Activated naive CD4-positive, alpha-beta T cell treated with Interleukin-2 at 50 U/mL for 16 hours (primary cell): Measurements from ENCODE around the gene BBS7.

Experiments
- DNase-seq: peaks from one replicate; pipeline ENCODE4 v3.0.0-alpha.2; 2020

BBS7 gene

GRCh38 chr4:121869841-121870822, at the start of gene BBS7:
Gene BBS7 (minus strand): TSS chr4:121870474. CDS start chr4:121870313, 161 bp downstream.
- peak; percentile 97 for DNase-seq

GRCh38 chr4:121913667-121914066, 43.4 kb upstream of the BBS7 start:
- no peak for DNase-seq

GRCh38 chr4:121908346-121908745, 38.1 kb upstream of the BBS7 start:
- DNase-seq: no peak

- peak; percentile 45 for DNase-seq
Measured at GRCh38 chr4:121900132-121900983, 30.1 kb upstream of the BBS7 start.

- DNase-seq: peak; percentile 11
Measured at GRCh38 chr4:121898150-121898549, 27.9 kb upstream of the BBS7 start.

GRCh38 chr4:121888134-121888533, 17.9 kb upstream of the BBS7 start:
- no peak for DNase-seq

- no peak for DNase-seq
Measured at GRCh38 chr4:121885115-121885514, 14.8 kb upstream of the BBS7 start.

- no peak for DNase-seq
Measured at GRCh38 chr4:121881158-121881557, 10.9 kb upstream of the BBS7 start.

- DNase-seq: no peak
Measured at GRCh38 chr4:121879135-121879534, 8.9 kb upstream of the BBS7 start.

- DNase-seq: no peak
Measured at GRCh38 chr4:121877041-121877773, 6.9 kb upstream of the BBS7 start.

GRCh38 chr4:121876070-121876469, 5.8 kb upstream of the BBS7 start:
- no peak for DNase-seq

GRCh38 chr4:121875652-121876051, 5.4 kb upstream of the BBS7 start:
- no peak for DNase-seq

GRCh38 chr4:121873604-121874003, 3.3 kb upstream of the BBS7 start:
- no peak for DNase-seq

GRCh38 chr4:121863799-121864198, 6.5 kb downstream of the BBS7 start:
- no peak for DNase-seq

GRCh38 chr4:121861426-121861825, 8.8 kb downstream of the BBS7 start:
- DNase-seq: no peak

- DNase-seq: no peak
Measured at GRCh38 chr4:121860121-121860520, 10.2 kb downstream of the BBS7 start.

- DNase-seq: no peak
Measured at GRCh38 chr4:121851354-121851753, 18.9 kb downstream of the BBS7 start.

GRCh38 chr4:121846662-121847061, 23.6 kb downstream of the BBS7 start:
- no peak for DNase-seq

- no peak for DNase-seq
Measured at GRCh38 chr4:121842862-121843261, 27.4 kb downstream of the BBS7 start.

GRCh38 chr4:121838136-121838535, 32.1 kb downstream of the BBS7 start:
- no peak for DNase-seq

GRCh38 chr4:121829511-121829910, 40.8 kb downstream of the BBS7 start:
- DNase-seq: no peak

- DNase-seq: no peak
Measured at GRCh38 chr4:121827853-121828252, 42.4 kb downstream of the BBS7 start.

GRCh38 chr4:121824950-121825349, 45.3 kb downstream of the BBS7 start:
- DNase-seq: no peak
